COLO829 (cell line): ENCODE data around the gene CLDN2.
A peak's percentile ranks its signal among the peaks of the same experiment; 100 is the strongest.
"Not testable (repeated sequence)": the region's sequence is repeated elsewhere in the genome, so short reads cannot be mapped to it uniquely, and the experiment has no call there.

Experiments used
- DNase-seq: peaks from one replicate; pipeline ENCODE4 v3.0.0; 2012; ENCODE audit warnings: low spot score

CLDN2 gene

GRCh38 chrX:106919932-106920452, at the start of gene CLDN2:
Gene CLDN2 (plus strand): TSS chrX:106920402. CDS start chrX:106928229, 7,827 bp downstream.
- DNase-seq = no peak

- not testable (repeated sequence) for DNase-seq
Measured at GRCh38 chrX:106872796-106873195, 47.4 kb upstream of the CLDN2 start.

- DNase-seq = peak; percentile 20
Measured at GRCh38 chrX:106874075-106874474, 46.1 kb upstream of the CLDN2 start.

- no peak for DNase-seq
Measured at GRCh38 chrX:106875151-106875550, 45.1 kb upstream of the CLDN2 start.

- no peak for DNase-seq
Measured at GRCh38 chrX:106889468-106889867, 30.7 kb upstream of the CLDN2 start.

- DNase-seq = no peak
Measured at GRCh38 chrX:106891762-106892460, 28.3 kb upstream of the CLDN2 start.

- peak; percentile 39 for DNase-seq
Measured at GRCh38 chrX:106894392-106894909, 25.8 kb upstream of the CLDN2 start.

GRCh38 chrX:106894978-106895452, 25.2 kb upstream of the CLDN2 start:
- peak; percentile 57 for DNase-seq

- DNase-seq = no peak
Measured at GRCh38 chrX:106897259-106897658, 22.9 kb upstream of the CLDN2 start.

- DNase-seq = peak; percentile 52
Measured at GRCh38 chrX:106898462-106898861, 21.7 kb upstream of the CLDN2 start.

GRCh38 chrX:106899276-106899675, 20.9 kb upstream of the CLDN2 start:
- DNase-seq = no peak

- no peak for DNase-seq
Measured at GRCh38 chrX:106899841-106900240, 20.4 kb upstream of the CLDN2 start.

- no peak for DNase-seq
Measured at GRCh38 chrX:106901341-106901740, 18.9 kb upstream of the CLDN2 start.

- no peak for DNase-seq
Measured at GRCh38 chrX:106901781-106902219, 18.4 kb upstream of the CLDN2 start.

GRCh38 chrX:106902684-106903083, 17.5 kb upstream of the CLDN2 start:
- no peak for DNase-seq

GRCh38 chrX:106903291-106903824, 16.8 kb upstream of the CLDN2 start, which contains the start of gene RIPPLY1:
Gene RIPPLY1 (minus strand): TSS chrX:106903341. CDS start chrX:106903287, 54 bp downstream.
- no peak for DNase-seq

- no peak for DNase-seq
Measured at GRCh38 chrX:106903856-106904528, 16.2 kb upstream of the CLDN2 start.

- no peak for DNase-seq
Measured at GRCh38 chrX:106905064-106905708, 15.0 kb upstream of the CLDN2 start.

- no peak for DNase-seq
Measured at GRCh38 chrX:106906361-106906760, 13.8 kb upstream of the CLDN2 start.

- no peak for DNase-seq
Measured at GRCh38 chrX:106912864-106913263, 7.3 kb upstream of the CLDN2 start.

- DNase-seq = peak; percentile 65
Measured at GRCh38 chrX:106917830-106918500, 2.2 kb upstream of the CLDN2 start.
